Stomach (tissue), 9 donors: ENCODE data around the gene SMIM44. TPM values are rescaled to one million over a fixed set of nuclear protein-coding genes. Genes with fewer than 3 reads are reported as not detected.
A peak's percentile ranks its signal among the peaks of the same experiment; 100 is the strongest.

Source experiments
- DNase-seq, 2 donors: peaks; one replicate each; pipeline versions ENCODE4 v3.0.0 to v3.0.0-alpha.2; 2013 to 2019
- H3K27ac ChIP-seq, 5 donors: fragments of 200-600 bp in 4 of 5; sonication (generic) in 4 of 5; one replicate each; pipeline ENCODE4 v1.5.1; 2013 to 2019; ENCODE audit warnings: mild to moderate bottlenecking in 1 of 5, moderate library complexity in 1 of 5
- H3K27me3 ChIP-seq, 3 donors: fragments of 200-600 bp; sonication (generic); one replicate each; pipeline ENCODE4 v1.5.1; 2017 to 2019; ENCODE audit warnings: mixed run types in 1 of 3
- H3K36me3 ChIP-seq, 4 donors: fragments of 200-600 bp; sonication (generic); 1 replicate in 3 of 4; 2 replicates in 1 of 4; pipeline ENCODE4 v1.5.1; 2016 to 2019
- H3K4me1 ChIP-seq, 4 donors: fragments of 200-600 bp; sonication (generic); one replicate each; pipeline ENCODE4 v1.5.1; 2016 to 2019
- H3K4me3 ChIP-seq, 4 donors: fragments of 200-600 bp; sonication (generic) in 3 of 4; one replicate each; pipeline ENCODE4 v1.5.1; 2016 to 2019; ENCODE audit warnings: mild to moderate bottlenecking in 1 of 4
- H3K9me3 ChIP-seq, 4 donors: fragments of 200-600 bp; sonication (generic); one replicate each; pipeline ENCODE4 v1.5.1; 2016 to 2019
- EP300 ChIP-seq: sonication (generic); formaldehyde crosslinking; IDR thresholded peaks from one replicate; pipeline ENCODE4 v1.6.1; 2017; ENCODE audit warnings: antibody characterized with exemption
- POLR2A ChIP-seq, 4 donors: fragments of 450-650 bp; IDR thresholded peaks; one replicate each; pipeline ENCODE4 v1.6.1; 2016; ENCODE audit warnings: antibody characterized with exemption in 4 of 4, control low read depth in 2 of 4, mild to moderate bottlenecking in 1 of 4, moderate library complexity in 1 of 4
- POLR2AphosphoS5 ChIP-seq, 3 donors: sonication (generic); formaldehyde crosslinking; IDR thresholded peaks; one replicate each; pipeline ENCODE4 v1.6.1; 2016; ENCODE audit warnings: antibody characterized with exemption in 3 of 3
- WGBS, 5 donors: extraction: QIAGEN DNeasy Blood & Tissue Kit in 3 of 5; methylation state at CpG; one replicate each; pipeline versions ENCODE4 v1.1.5 to v1.1.7; 2013 to 2018; 5-methylcytosine and 5-hydroxymethylcytosine counted together
- intact Hi-C: fragments of 100-400 bp; cut with DNase I; formaldehyde crosslinking; loops from one replicate; pipeline ENCODE4 v1.15.1; 2023; ENCODE audit warnings: low total_unique reads
- polyA plus RNA-seq, 3 donors: library from polyadenylated mRNA; stranded (reverse); fragments of 200-250 nt; gene quantifications; one replicate each; pipeline ENCODE4 v1.2.3, GENCODE V29; 2013
- total RNA-seq, 5 donors: library from RNA; depleted of rRNA; stranded (reverse); fragments of >200 nt; gene quantifications; one replicate each; pipeline versions ENCODE4 v1.1.0 to v1.2.3, GENCODE V29; 2014 to 2016
- TF ChIP-seq, protein P1 (sequence below), 7 experiments: fragments of 450-650 bp in 4 of 7; fragments of 200-600 bp in 3 of 7; sonication (generic) in 3 of 7; IDR thresholded peaks; one replicate each; pipeline ENCODE4 v1.5.1; 2016 to 2019; ENCODE audit warnings: antibody characterized with exemption in 7 of 7, control low read depth in 2 of 7, mild to moderate bottlenecking in 1 of 7
- donor health status: healthy with polysubstance abuse.
- donor health status: Bipolar disorder and iron deficiency.
- donor health status: healthy.

SMIM44 gene
- total and polyA plus RNA-seq, 8 donors = 2.7 TPM; not detected in 7

- Histone ChIP-seq H3K4me1 (peaks cover 0 to 6% (median 0%) of the 10 kb centered on the region in 4 donors), H3K36me3 (peaks cover 32 to 71% (median 66%) of the 10 kb centered on the region in 4 donors), H3K27ac (no peak overlapping the region), H3K4me3 (no peak overlapping the region), H3K27me3 (no peaks in the 10 kb centered on the region), H3K9me3 (no peaks in the 10 kb centered on the region)
- TF ChIP-seq POLR2A (IDR thresholded peaks at IDR 0.05) = no peak
- no peak for TF ChIP-seq POLR2AphosphoS5 (IDR thresholded peaks at IDR 0.05)
- TF ChIP-seq EP300 = no peak
- TF ChIP-seq, protein P1, sequence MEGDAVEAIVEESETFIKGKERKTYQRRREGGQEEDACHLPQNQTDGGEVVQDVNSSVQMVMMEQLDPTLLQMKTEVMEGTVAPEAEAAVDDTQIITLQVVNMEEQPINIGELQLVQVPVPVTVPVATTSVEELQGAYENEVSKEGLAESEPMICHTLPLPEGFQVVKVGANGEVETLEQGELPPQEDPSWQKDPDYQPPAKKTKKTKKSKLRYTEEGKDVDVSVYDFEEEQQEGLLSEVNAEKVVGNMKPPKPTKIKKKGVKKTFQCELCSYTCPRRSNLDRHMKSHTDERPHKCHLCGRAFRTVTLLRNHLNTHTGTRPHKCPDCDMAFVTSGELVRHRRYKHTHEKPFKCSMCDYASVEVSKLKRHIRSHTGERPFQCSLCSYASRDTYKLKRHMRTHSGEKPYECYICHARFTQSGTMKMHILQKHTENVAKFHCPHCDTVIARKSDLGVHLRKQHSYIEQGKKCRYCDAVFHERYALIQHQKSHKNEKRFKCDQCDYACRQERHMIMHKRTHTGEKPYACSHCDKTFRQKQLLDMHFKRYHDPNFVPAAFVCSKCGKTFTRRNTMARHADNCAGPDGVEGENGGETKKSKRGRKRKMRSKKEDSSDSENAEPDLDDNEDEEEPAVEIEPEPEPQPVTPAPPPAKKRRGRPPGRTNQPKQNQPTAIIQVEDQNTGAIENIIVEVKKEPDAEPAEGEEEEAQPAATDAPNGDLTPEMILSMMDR (IDR thresholded peaks at IDR 0.05) = no peak
- DNase-seq = no peak
- 94 to 96% (median 95%) methylated on average over 34 to 55 of the region's 55 CpGs for WGBS, 5 donors
- intact Hi-C loops = no loop called here
Measured at GRCh38 chr19:3491396-3492119, 8.3 kb upstream of the SMIM44 start.

DNA sequence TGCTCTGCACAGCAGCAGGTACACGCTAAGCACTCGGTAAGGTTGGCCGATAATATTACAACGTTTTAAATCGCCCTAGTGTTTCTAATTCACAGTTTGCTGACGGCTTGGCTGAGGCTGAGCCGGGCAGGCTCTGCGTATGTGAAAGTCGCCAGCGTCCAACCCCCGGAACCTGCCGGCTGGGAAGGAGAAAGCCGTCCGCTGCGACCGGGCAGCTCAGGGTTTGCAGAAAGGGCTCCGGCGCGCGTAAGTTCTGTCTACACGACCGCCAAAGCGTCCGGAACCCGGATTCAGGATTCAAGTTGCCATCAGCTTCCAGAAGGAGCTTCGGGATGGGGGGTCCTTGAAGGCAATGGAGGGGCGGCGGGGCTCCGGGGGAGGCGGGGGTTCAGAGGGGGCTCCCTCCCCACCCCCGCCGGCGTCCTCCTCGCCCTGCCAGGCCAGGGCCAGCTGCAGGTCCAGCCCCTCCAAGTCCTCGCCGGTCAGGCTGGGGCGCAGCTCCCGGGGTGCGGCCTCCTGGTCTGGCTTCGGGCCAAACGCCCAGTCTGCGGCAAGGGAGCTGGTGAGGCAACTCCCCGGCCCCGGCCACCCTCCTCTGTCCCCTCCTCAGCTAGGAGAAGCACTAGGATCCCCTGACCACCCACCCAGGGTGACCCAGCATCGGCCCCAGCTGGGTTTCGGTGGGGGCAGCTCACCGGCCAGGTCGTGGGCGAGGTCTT, 575 bp downstream of the SMIM44 start:
- DNase-seq = peak; percentile 79 to 80
- no peak for TF ChIP-seq POLR2A (IDR thresholded peaks at IDR 0.05)
- WGBS, 5 donors = 33 to 58% (median 55%) methylated on average over 24 to 49 of the region's 49 CpGs
- H3K27ac ChIP-seq = peak overlapping the region; percentile 75 to 89 (median 85)
- peak overlapping the region; percentile 28 to 46 (median 38) for H3K4me3 ChIP-seq
- H3K4me1 ChIP-seq = peaks cover 7 to 52% (median 38%) of the 10 kb centered on the region in 4 donors
- intact Hi-C loops = no loop called here
- no peaks in the 10 kb centered on the region for H3K36me3 ChIP-seq
- H3K9me3 ChIP-seq = no peaks in the 10 kb centered on the region
- peaks cover 0 to 77% (median 11%) of the 10 kb centered on the region in 3 donors for H3K27me3 ChIP-seq

DNA sequence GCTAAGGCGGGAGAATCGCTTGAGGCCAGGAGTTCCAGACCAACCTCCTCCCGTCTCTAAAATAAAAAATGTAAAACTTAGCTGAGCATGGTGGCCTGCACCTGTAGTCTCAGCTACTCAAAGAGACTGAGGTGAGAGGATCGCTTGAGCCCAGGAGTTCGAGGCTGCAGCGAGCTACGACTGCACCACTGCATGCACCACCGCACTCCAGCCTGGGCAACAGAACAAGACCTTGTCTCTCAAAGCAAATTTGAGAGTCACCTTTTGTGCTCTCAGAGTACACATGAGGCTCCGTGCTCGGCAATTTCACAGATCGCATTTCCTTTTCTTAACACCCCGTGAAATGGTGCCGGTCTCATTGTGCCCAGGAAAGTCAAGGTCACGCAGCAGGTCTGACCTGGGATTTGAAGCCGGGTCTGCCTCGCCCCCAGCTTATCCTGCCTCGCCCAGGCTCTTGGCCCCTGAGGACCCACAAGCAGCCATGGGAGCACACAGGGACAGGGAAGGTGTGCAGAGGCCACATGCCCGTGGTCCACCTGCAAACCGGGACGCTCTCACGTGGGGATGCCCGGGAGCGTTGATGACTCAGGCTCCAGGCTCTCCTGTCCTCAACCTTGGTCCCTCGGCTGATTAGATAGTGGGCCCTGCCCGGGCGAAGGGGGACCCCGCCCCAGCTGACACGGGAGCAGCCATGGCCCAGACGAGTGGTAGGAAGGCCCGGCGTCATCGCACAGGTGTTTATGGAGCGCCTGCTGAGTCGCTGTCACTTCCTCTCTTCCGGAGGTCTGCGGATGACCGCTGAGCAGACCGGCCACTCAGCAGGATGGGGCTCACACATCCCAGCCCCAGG, 1.8 kb downstream of the SMIM44 start:
- H3K9me3 ChIP-seq = no peaks in the 10 kb centered on the region
- peaks cover 0 to 77% (median 11%) of the 10 kb centered on the region in 3 donors for H3K27me3 ChIP-seq
- peaks cover 7 to 52% (median 38%) of the 10 kb centered on the region in 4 donors for H3K4me1 ChIP-seq
- TF ChIP-seq POLR2AphosphoS5 (IDR thresholded peaks at IDR 0.05) = peak in 2 of 3 donors; percentile 32 to 38
- TF ChIP-seq POLR2A (IDR thresholded peaks at IDR 0.05) = no peak
- H3K36me3 ChIP-seq = no peaks in the 10 kb centered on the region
- WGBS, 5 donors = 47 to 65% (median 58%) methylated on average over 21 to 38 of the region's 38 CpGs
- intact Hi-C loops = no loop called here
- peak overlapping the region in 1 of 4 donors; percentile 46 for H3K4me3 ChIP-seq
- DNase-seq = peak; percentile 60 to 75
- H3K27ac ChIP-seq = peak overlapping the region; percentile 32 to 89 (median 83)

- Histone ChIP-seq H3K27ac (peak within 1 kb of the TSS; percentile 45 to 89 (median 83)), H3K4me3 (peak within 1 kb of the TSS; percentile 32 to 40 (median 38)), H3K27me3 (peaks cover 0 to 71% (median 11%) of the 10 kb centered on the region in 3 donors), H3K4me1 (peaks cover 7 to 52% (median 38%) of the 10 kb centered on the region in 4 donors), H3K36me3 (peaks cover 0 to 7% (median 0%) of the 10 kb centered on the region in 4 donors), H3K9me3 (no peaks in the 10 kb centered on the region)
- WGBS, 5 donors = 24 to 47% (median 31%) methylated on average over 9 to 27 of the region's 27 CpGs
- intact Hi-C loops = no loop called here
- TF ChIP-seq, protein P1 (IDR thresholded peaks at IDR 0.05) = no peak
- TF ChIP-seq POLR2A (IDR thresholded peaks at IDR 0.05) (no peak), POLR2AphosphoS5 (IDR thresholded peaks at IDR 0.05) (peak in 2 of 3 donors; percentile 76 to 86)
- DNase-seq = peak; percentile 88 to 89
Measured at GRCh38 chr19:3480383-3481091, 2.7 kb downstream of the SMIM44 start, which contains the start of gene SMIM24. Gene SMIM24 (minus strand): TSS chr19:3480525. CDS start chr19:3480463, 62 bp downstream.
